RKO (cell line): Measurements from ENCODE around the gene SKI.

Experiments
- DNase-seq: peaks from one replicate; pipeline ENCODE4 v3.0.0-alpha.2; 2016; ENCODE audit warnings: low spot score

The SKI gene

GRCh38 chr1:2194319-2194897 lies 33.7 kb upstream of the SKI start, which contains the start of gene FAAP20:
TSS of gene FAAP20 (minus strand) at chr1:2194772. CDS start at chr1:2194749, 23 bp downstream.
- peak; percentile 67 for DNase-seq

- peak; percentile 81 for DNase-seq
Observed at GRCh38 chr1:2194898-2195673, 33.0 kb upstream of the SKI start.

DNA sequence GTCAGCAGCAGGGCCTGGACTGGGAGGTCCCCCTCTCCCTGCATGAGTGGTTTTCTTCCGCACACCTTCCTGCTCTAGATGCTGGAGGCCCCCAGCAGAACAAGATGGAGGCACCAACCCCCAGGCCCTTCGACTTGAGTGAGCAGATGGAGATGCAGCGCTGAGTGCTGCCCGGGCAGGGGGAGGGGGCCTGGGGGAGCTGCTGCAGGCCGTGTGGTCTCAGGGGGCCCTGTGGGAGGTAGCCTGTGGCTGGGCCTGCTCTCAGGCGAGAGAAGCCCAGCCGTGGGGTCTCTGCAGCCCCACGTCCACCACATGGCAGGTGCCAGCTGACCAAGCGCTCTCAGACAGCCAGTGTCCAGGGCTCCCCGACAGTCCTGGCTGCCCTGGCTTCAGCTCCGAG lies 32.3 kb upstream of the SKI start:
- DNase-seq, result no peak

DNA sequence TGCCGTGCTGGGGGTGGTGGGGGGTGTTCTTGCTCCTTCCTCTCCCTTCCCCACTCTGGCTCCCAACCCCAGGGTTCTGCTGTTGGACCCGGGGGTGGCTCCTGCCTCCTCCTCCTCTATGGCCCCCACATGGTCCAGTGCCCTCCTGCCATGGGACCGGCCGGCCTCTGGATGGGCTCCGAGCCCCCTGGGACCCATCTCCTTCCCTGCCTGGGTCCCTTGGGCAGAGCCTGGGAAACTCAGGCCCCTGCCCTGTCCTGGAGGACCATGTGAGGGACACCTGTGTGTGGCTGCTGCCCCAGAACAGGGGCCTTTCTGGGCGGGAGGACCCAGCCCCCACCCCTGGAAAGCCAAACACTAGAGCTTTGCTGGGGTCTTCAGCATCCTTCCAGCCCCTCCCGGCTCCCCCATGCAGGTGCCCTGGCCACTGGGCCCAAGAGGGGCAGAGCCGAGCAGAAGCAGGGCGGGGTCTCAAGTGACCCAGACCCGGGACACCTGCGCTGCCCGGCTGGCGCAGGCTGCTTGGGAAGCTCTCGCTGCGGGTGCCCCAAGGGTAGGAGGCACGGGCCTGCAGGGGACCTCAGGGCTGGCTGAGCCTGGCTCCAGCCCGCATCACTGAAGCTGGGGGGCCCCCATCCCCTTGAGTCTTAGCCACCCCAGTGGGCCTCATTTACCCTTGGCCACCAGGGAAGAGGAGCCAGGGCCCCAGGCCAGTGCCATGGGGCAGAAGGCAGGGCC lies 31.0 kb upstream of the SKI start:
- no peak for DNase-seq

DNA sequence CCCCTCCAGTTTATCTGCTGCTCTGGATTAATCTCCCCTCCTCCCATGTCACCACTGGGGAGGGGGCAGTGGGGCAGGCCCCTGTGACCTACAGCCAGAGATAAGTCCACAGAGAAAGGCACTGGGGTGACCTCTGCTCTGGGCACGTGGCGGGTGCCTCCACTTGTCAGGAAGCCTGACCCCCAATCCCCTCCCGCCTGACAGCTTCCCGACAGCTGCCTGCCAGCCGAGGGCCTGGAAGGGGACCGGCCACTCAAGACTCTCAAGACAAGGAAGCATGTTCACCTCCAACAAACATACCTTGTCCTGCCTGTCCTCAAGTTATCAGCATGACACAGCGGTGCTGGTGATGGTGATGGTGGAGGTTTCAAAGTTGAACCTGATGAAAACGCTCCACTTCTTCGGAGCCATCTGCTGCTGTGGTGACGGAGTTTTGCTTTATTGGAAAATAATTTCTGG lies 30.4 kb upstream of the SKI start:
- no peak for DNase-seq

GRCh38 chr1:2198571-2198970 lies 29.5 kb upstream of the SKI start:
- DNase-seq, result no peak

- peak; percentile 85 for DNase-seq
Observed at GRCh38 chr1:2199042-2199810, 28.9 kb upstream of the SKI start.

- no peak for DNase-seq
Observed at GRCh38 chr1:2200308-2200943, 27.7 kb upstream of the SKI start.

DNA sequence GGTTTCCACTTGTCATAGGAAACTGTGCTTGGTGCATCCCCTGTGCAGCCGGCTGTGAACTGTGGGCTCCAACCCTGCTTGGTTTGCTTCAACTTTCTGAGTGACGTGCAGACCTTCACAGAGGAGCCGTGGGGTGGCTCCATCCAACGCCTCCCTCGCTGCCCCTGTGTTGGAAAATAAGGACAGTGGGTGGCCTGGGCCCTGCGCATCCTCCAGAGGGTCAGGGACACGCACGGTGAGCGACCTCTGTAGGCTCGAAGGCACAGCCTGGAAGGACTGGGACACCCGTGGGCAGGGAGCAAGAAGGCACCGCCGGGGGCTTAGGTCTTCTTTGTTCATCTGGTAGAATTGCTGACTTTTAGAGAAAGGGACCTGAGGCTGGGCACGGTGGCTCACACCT lies 27.1 kb upstream of the SKI start:
- no peak for DNase-seq

- DNase-seq, result no peak
Observed at GRCh38 chr1:2202008-2202575, 26.0 kb upstream of the SKI start.

GRCh38 chr1:2202843-2203601 lies 25.1 kb upstream of the SKI start:
- no peak for DNase-seq

DNA sequence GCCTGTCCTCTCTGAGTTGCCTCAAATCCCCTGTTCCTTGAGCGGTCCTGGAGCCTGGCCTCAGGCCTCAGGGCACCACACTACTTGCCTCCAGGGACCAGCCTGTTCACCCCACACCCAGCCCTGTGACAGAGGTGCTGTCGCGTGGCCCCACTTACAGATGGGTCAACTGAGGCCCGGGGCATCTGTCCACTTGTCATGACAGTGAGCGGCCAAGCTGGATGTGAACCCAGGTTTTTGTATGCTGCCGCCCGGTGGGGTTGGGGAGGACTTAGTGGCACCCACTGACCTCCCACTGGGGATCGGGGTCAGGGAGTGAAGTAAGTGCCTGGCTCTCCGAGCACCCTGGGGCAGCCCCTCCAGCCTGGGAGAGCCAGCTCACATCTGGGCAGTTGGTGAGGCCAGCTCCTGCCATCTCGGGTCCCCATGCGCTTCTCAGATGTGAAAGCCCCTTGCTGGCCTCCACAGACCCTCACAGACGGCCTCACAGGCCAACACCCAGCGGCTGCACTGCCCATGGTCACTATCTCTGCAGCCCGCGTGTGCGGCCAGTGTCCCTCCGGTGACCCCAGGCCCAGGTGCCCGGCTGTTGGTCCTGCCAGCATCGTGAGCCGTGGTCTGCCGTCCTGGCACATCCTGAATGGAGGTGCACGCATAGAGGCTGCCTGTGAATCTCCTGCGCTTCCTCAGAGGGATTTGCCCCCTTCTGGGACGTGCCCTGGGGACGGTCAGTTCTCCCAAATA lies 24.3 kb upstream of the SKI start:
- no peak for DNase-seq

GRCh38 chr1:2204415-2205190 lies 23.5 kb upstream of the SKI start:
- peak; percentile 65 for DNase-seq

DNA sequence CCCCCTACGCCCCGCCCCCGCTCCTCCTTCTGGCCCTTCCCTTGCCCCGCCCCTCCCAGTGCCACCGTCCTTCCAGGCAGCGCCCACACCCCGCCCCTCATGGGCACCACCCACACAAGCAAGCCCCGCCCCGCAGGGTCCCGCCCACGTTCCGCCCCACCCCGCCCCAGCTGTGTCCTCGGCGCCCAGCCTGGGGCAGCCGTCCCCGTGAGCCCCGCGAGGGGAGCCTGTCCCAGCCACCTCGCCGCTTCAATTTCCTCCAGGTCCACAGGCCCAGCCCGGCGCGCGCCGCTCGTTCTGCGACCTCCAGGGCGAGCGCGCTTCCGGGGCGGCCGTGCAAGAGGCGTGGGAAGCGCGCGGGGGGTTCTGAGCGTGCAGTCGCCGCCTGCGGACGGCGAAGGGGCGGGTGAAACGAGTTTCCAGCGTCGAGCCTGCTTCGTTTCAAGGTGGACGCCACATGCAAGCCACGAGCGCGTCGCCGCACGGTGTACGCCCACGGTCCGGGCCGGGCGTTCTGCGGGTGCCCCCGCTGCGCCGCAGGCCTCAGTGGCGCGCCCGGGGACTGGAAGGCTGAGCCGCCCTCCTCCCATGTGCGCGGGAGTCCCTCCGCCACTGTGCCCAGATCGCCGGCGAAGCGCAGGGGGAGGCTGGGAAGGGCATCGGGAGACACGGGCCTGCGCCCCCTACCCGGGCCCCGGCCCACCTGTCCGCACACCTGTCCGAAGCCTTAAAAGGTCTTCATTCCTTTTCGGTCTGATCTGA lies 22.7 kb upstream of the SKI start:
- DNase-seq, result peak; percentile 86

- DNase-seq, result no peak
Observed at GRCh38 chr1:2206813-2207487, 21.2 kb upstream of the SKI start.

GRCh38 chr1:2208309-2209239 lies 19.5 kb upstream of the SKI start:
- no peak for DNase-seq
